A172 (cell line): ENCODE results near the gene TSPYL1. TPM values are rescaled to one million over a fixed set of nuclear protein-coding genes. Genes with fewer than 3 reads are reported as not detected.
"Not testable (repeated sequence)": the region's sequence is repeated elsewhere in the genome, so short reads cannot be mapped to it uniquely, and the experiment has no call there.

Experiments
- DNase-seq: peaks from one replicate; pipeline ENCODE4 v3.0.0-alpha.2; 2015; ENCODE audit warnings: low spot score
- total RNA-seq: library from RNA; depleted of rRNA; stranded (reverse); fragments of >200 nt; shearing (Covaris generic); gene quantifications from 2 replicates; pipeline ENCODE4 v1.2.3, GENCODE V29; 2014; rRNA removed

Gene TSPYL1
- total RNA-seq: 71.0 and 80.4 TPM in 2 replicates

DNA sequence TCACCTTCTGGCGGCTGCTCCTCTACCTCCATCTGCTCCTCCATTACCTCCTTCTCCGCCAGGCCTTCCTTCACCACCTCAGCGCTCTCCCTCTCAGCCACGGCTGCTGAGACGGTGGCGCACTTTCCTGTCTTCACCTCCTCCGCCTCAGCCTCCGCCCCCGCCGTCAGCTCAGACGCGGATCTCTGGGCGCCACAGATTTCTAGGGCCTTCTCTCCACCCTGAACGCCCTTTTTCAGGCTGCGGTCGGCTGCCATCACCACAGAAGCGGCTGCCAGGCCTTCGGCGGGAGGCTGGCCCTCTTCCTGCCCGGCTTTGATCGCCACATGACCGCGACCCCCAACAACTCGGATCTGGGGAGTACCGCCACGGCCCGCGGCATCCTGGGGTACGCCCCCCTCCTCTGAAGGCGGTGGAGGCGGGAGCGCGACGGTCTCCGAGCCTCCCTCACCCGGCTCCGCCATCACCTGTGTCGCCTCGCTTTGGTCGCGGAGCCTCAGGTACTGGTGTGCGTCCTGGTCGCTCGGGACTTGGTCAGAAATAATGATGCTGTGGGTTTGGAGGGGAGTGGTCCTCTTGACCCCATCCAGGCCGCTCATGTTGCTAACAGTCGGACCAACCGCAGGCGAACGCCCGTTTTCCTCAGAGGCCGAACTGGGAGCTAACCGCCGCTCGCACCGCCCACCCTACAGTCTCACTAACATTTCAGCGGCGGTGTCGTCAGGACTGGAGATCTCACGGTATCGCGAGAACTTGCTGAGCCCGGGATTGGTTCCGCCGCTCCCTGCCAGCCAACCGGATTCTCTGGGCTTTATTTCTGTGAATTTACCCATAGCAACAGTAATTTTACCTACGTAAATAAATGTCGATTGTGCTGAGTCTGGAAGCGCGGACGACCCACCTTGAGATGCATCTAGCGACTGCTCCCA, at the start of gene TSPYL1:
TSS of gene TSPYL1 (minus strand) at position 699 of the 929 bp plus-strand sequence. CDS start at position 599, 100 bp downstream.
- peak; percentile 95 for DNase-seq

DNA sequence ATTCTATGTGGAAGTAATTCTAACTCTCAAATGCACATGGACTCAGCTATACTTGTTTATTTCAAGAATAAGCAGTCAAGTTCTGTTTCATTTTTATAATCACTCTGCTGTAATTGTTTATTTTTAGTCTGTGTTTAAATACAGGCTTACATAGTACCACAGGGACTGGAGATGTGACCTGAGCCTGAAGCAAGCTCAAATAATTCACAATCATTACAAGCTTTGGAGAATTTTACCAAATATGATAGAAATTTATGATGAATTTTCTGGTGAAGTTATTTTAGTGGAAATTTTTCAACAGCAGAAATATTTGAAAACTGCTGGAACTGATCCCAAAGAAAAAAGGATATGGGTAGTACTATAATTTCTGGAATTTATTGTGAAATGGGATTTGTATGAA, 49.4 kb upstream of the TSPYL1 start:
- DNase-seq: no peak

DNA sequence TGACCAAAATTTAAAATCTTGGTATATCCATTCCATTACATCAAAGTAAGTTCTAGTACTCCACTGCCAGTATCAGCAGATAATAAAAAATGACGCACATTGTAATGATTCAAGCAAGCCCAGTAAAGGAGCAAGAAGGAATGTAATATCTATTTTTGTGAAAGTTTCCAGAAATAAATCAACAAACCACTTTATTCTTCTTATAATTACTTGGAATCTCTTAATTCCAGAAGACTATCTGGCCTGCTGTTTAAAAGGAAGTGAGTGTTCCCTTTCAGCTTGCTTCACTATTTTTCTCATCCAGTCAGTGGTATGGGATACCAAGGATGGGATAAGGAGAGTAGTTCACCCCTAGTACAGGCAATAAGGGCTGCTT, 48.8 kb upstream of the TSPYL1 start:
- peak; percentile 10 for DNase-seq

DNA sequence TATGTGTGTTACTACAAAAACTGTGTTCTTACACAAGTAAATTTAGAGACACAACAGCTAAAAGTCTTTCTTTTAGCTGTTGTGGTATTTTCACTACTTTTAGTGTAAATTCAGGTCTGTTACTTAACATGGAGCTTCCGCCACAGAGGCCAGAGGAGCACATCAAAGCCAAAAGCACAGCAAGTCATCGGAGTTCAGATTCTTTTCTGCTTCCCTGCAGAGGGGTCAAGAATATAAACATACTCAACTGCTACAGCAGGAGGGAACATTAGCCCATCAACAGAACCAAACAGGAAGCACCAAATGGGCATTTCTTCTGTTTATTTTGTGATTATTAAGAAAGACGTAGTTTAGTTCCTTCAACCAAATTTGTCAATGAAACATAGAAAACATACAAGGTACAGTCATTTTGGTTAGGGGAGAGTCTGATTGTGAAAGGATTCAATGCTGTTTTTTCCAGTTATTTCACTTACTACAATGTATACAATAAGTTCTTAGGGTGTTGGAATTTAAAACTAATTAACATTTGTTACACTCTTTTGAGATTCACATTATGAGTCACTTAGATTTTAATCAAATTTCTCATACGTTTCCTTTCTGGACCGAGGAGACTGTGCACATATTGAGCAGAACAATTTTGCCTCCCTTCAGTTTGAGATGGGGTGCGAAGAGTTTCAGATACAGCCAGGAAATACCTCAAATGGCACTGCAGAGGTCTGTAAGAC, 48.2 kb upstream of the TSPYL1 start:
- no peak for DNase-seq

DNA sequence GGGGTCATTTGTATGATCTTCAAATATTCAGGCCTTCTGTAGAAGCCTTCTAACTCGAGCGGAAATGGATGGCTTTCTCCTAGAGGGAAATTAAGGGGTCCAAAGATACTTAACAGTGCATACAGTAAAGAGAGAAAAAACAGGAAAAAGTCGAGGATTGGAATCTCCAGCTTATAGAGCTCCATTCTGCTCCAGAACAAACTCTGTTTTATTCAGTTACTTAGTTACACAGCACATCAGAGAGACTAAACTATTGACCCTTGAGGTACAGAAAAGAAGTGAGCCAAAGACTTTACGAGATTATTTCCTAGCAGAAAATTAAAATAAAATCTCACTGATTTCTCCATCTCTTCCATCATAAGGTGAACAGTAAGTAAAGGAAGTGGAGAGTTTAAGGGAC, 47.3 kb upstream of the TSPYL1 start:
- no peak for DNase-seq

DNA sequence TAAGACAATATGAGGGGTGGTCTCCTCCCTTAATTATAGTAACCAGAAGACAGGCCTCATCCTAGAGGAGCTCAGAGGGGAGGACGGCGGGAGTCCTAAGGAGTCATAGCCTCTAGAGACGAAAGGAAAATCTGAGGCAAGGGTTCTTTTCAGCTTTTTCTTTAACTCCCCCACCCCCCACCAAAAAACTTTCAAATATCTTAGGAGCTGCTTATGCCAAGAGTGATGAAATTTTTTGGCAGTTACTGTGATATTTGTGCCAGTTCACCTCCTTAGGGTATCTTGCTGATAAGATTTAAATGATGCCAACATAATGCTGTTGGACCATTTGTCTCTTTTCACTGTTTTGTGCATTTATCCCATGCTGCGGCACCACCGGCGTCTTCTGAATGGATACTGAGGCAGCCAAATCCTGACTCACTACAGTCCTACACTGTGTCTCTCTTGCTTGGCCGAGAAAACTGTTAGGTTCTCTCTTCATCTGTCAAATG, 46.5 kb upstream of the TSPYL1 start:
- DNase-seq: no peak

DNA sequence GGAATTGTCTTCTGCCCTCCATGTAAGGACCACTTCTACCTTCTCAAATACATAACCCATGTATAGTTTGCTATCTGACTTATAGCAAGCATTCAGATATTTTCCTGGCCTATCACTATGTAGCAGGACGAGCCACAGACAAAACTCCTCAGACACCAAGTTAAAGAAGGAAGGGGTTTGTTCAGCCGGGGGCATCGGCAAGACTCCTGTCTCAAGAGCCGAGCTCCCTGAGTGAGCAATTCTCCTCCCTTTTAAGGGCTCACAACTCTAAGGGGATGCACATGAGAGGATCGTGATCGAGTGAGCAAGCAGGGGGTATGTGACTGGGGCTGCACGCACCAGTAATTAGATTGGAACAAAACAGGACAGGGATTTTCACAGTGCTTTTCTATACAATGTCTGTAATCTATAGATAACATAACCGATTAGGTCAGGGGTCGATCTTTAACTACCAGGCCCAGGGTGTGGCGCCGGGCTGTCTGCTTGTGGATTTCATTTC, 46.0 kb upstream of the TSPYL1 start:
- not testable (repeated sequence) for DNase-seq

DNA sequence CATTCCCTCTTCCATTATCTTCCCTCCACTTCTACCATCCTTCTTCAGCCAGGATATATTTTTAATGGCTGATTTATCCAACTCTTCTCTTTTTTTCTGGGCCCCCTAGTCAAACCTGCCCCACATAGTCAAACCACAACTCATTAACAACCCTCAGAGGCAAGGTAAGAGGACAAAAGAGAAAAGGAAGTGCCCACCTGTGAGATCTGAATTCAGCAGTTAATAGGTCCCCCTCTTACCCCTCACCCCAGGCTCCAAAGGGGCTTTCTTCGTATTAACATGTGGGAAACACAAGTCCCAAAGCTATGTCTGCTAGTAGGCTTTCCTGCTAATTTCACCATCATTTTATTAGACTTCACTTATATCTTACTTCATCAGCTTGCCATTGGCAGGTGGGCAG, 44.1 kb upstream of the TSPYL1 start:
- DNase-seq: no peak

DNA sequence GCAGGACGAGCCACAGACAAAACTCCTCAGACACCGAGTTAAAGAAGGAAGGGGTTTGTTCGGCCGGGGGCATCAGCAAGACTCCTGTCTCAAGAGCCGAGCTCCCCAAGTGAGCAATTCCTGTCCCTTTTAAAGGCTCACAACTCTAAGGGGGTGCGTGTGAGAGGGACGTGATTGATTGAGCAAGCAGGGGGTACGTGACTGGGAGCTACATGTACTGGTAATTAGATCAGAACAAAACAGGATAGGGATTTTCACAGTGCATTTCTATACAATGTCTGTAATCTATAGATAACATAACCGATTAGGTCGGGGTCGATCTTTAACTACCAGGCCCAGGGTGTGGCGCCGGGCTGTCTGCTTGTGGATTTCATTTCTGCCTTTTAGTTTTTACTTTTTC, 42.2 kb upstream of the TSPYL1 start:
- not testable (repeated sequence) for DNase-seq

DNA sequence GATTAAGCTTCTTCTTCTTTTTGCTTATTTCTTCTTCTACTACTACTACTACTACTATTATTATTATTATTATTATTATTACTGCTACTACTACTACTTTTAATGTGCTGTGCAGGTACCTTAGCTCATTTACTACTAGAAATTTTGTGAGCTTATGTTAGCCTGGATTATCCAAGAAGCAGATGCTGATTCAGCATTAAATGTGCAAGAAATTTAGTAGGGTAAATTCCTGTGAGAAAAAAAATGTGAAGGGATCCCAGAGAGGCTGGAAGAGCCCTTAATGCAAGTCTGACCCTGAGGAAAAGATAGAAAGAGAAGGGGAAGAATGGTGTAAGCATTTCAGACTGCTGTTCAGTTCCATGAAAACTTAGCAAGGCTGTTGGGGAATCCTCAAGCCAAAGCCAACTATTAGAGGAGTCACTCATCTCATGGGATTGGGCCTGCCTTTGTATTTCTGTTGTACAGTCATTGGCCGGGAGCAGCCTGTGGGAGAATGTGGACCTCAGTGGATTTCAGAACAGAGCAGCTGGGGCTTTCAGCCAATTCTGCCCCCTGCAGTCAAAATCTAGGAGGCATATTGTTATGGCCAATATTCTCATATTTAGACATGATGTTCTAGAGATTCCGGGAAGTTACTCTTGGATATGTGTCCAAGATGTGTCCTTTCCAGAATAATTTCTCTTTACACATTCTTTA, 37.2 kb upstream of the TSPYL1 start:
- no peak for DNase-seq

DNA sequence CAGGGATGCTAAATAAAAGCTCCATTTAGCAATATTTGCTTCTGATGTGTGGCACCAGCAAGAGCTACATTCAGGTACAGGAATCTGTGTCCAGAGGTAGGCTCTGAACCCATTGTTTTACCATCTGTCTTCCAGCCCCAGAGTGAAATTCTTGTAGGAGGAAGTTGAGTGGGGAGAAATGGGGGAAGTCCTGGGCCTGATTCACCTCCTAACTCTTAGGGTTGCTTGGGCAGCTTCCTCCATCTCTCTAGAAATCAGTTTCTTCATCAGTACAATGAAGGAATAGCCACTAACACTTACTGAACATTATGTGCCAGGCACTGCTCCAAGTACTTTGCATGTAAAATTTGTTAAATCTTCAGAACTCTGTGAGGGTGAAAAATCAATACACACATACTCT, 35.1 kb upstream of the TSPYL1 start:
- no peak for DNase-seq

DNA sequence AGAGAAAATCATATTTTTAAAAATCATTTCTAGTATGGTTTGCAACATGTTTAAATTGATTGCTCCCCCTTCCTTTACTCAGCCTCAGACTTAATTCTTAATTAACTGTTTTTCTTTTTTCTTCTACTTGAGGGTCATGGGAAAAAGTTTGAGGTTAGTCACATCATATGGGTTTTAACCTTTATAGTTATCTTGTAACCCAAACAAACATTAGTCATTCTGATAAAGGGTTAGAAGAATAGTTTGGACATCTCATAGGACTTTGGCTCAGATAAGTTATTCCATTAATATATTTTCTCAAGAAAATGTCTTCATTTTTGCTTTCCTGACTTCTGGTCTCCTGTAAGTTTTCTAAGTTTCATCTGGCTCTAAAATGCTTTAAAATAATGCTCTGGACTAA, 34.5 kb upstream of the TSPYL1 start:
- DNase-seq: peak; percentile 23

DNA sequence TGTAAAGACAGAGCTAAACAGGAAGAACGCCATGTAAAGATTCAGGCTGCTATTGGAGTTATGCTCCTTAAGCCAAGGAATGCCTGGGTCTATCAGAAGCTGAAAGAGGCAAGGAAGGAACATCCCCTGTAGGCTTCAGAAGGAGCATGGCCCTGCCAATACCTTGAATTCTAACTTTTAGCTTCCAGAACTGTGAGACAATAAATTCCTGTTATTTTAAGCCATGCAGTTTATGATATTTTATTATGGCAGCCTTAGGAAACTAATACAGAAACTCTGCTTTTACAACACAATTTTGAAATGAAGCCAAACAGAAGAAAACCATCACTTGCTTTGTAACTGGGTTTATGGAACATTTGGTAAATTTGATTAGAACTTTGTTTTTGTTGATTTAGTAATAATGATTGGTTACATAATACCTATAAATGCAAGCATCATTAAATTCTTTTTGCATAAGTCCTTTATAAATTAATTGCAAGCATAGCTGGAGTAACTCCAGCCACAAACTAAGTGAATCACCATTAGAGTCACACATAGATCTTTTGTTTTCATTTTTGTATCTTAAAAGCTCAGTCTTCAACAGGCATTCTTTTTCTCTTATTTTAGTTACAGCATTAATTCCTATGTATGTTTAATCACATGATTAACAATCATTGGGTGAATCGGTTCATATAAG, 33.5 kb upstream of the TSPYL1 start:
- peak; percentile 1 for DNase-seq

DNA sequence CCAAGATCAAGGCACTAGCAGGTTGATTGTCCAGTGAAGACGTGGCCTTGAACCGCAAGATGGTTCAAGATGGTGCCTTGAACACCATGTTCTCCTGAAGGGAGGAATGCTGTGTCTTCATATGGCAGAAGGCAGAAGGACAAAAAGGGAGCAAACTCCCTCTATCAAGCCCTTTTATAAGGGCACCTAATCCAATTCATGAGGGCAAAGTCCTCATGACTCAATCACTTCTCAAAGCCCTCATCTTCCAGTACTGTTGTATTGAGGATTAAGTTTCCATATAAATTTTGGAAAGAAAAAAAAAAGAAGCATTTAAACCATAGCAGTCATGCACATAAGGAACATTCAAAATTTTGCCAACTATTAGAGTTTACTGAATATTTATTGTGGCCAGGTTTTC, 29.9 kb upstream of the TSPYL1 start:
- DNase-seq: no peak

DNA sequence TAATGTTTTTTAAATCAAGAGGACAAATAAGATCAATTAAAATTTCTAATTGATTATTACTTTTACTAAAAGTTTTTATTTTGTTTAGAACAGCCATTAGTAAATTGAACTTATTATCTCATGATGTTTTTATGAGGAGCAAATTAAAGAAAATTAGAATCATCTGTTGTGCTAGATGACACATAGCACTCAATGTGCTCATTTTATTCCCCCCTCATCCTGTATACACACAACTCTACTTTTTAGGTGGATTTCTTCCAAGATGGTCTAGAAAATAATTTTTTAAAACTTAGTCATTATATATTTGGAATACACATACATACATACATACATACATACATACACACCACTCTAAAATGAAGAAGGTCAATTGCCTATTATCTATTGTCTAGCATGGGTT, 29.3 kb upstream of the TSPYL1 start:
- DNase-seq: no peak

DNA sequence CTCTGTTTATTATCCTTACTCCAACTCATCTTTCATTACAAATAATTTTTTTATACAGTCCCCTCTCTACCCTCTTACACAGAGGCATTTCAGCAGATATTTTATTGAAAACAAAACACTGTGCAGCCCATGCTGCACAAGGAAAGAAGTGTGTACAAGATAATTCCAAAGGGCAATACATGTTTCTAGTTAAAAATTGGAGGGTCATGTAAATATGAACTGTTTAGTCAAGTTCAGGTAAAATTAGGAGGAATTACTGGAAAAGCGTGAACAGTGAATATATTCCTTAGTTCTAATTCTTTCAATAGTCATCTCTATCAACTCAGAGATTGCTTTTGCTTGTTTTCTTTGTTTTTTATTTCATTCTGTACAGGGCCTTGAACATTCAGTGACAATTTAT, 27.9 kb upstream of the TSPYL1 start:
- no peak for DNase-seq

DNA sequence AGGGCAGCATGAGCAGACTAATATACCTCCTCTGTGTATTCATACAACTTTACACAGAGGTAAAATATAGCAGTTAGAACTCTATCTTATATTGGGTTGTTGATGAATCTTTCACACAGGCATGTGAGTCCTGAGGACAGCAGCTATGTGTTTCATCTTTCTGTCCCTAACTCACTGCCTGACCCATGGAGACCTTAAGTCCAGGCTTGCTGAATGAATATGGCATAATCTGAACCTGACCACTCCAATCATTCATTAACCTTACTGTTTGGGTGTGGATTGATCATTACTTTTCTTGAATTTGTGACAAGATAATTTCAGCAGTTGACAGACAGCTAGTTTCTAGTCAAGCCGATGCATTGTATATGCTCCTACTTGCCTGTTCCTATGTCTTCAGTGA, 27.3 kb upstream of the TSPYL1 start:
- DNase-seq: no peak

DNA sequence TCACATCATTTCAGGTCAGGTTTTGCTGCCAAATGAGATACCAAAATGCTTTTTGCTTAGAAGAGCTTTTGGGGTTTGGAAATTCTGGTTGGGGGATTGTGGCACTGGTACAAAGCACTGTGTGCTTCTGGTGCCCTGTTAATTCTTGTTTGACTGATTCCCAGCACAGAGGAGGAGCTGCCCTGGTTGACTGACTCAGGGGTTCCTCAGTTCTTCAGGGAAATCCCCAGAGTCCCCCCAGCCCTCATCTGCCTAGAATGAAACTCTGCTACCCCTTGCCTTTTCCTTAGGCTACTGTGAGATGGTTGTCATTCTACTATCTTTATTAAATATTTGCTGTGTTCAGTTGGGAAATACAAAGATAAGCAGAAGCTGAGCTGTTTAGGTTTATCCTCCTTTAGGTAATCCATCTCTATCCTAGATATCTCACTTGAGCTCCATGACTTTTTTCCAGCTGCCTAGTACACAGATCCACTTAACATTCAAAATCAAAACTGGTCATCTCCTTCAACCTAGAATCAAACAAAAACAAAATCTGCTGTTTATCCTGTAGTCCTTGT, 24.9 kb upstream of the TSPYL1 start:
- DNase-seq: no peak

DNA sequence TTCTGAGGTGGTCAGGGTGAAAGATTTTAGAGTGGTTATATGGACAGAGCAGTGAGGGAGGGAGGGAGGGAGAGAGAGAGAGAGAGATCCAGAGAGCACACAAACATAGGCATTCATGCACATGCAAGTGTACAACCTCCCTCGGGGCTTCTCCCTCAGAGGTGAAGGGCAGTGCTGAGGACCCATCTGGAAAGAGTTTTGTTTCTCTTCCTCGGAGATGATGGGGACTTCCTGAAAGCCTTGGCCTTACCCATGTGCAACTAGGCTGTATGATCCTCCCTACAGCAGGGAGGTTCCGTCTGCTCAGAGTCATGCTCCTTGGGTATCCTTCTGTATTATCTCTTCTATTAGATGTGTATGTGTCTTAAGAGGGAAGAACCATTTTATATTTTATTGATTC, 21.4 kb upstream of the TSPYL1 start:
- no peak for DNase-seq

DNA sequence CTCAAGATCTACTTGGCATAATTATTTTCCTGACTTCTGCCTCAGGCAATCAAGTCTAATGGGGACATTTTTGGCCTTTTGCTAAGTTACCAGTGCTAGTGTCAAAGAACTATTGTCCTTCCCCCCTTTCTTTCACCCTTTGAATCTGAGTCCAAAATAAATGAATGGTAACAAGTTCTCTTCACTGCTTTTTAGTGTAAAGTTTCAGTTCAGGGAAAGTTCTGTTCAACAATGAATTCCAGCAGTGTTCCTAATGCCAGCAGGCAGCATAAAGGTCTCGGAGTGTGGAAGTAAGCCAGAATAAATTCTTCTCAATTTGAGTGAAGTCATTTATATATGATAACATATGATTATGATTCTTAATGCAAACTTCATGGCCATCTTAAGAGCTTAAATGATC, 20.8 kb upstream of the TSPYL1 start:
- DNase-seq: no peak

DNA sequence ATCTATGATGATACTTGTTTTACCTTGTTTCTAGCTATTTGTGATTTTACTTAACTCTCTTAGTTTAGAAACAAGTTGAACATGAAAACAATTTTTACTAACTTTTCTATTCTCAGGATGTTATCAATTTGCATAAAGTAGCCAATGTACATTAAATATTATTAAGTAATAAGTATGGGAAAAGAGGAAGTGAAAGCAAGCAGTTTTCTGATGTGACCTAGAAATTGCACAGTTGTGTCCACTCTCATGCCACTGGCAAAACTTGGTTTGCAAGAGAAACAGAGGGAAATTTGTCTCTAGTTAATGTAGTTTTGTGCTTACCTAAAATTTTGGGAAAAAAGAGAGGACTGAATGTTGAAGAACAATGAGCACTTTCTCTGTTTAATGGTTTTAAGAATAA, 19.2 kb upstream of the TSPYL1 start:
- no peak for DNase-seq
